Hematopoietic multipotent progenitor cell treated with erythropoietin and hydrocortisone succinate and interleukin-3 and kit ligand, for 6 days (in vitro differentiated cells): Measurements from ENCODE around the gene TTC31.

Source experiments
- DNase-seq: peaks from one replicate; pipeline ENCODE4 v3.0.0-alpha.2; 2015

Gene TTC31

GRCh38 chr2:74505448-74506246 is 22.8 kb downstream of the TTC31 start:
- no peak for DNase-seq

GRCh38 chr2:74507145-74507925 is 24.5 kb downstream of the TTC31 start, which contains the start of gene PCGF1:
Gene PCGF1 (minus strand): TSS chr2:74507695. CDS start chr2:74507668, 27 bp downstream.
- peak; percentile 99 for DNase-seq

GRCh38 chr2:74507926-74508520 is 25.1 kb downstream of the TTC31 start:
- DNase-seq = peak; percentile 53

GRCh38 chr2:74510272-74510671 is 27.4 kb downstream of the TTC31 start:
- DNase-seq = no peak

DNA sequence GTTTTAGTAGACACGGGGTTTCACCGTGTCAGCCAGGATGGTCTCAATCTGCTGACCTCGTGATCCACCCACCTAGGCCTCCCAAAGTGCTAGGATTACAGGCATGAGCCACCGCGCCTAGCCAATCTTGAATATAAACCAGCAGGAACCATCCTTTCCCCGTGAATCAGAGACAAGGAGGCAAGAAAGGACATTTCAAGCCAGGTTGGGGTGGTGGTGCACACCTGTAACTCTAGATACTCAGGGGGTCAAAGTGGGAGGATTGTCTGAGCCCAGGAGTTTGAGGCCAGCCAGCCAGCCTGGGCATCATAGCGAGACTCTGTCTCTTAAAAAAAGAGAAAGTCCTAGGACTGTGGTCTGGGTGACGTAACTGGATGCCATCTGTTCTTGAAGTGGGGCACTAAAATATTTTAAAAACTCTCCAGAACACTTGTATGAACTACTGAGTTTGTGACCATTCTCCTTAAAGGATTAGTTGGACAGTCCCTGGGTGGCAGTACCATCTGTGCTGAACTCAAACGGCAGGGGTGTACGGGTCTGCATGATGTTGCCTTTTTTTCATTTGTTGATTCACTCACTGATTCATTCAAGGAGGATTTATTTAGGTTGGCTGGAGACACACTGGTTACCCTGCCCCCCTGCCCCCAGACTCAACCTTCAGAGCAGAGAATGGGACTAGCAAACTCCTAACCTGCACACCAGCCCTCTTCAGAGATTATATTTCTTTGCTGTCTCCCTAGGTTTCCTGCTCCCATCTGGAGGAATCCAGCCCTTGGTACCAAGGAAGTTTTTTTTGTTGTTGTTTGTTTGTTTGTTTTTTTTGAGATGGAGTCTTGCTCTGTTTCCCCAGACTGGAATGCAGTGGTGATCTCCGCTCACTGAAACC is 28.5 kb downstream of the TTC31 start:
- no peak for DNase-seq

- no peak for DNase-seq
Observed at GRCh38 chr2:74512744-74513604, 30.1 kb downstream of the TTC31 start.

- no peak for DNase-seq
Observed at GRCh38 chr2:74513605-74514367, 30.9 kb downstream of the TTC31 start.

GRCh38 chr2:74514368-74515270 is 31.7 kb downstream of the TTC31 start, which contains the start of gene TLX2:
Gene TLX2 (plus strand): TSS chr2:74514450. CDS start chr2:74514807, 357 bp downstream.
- no peak for DNase-seq

DNA sequence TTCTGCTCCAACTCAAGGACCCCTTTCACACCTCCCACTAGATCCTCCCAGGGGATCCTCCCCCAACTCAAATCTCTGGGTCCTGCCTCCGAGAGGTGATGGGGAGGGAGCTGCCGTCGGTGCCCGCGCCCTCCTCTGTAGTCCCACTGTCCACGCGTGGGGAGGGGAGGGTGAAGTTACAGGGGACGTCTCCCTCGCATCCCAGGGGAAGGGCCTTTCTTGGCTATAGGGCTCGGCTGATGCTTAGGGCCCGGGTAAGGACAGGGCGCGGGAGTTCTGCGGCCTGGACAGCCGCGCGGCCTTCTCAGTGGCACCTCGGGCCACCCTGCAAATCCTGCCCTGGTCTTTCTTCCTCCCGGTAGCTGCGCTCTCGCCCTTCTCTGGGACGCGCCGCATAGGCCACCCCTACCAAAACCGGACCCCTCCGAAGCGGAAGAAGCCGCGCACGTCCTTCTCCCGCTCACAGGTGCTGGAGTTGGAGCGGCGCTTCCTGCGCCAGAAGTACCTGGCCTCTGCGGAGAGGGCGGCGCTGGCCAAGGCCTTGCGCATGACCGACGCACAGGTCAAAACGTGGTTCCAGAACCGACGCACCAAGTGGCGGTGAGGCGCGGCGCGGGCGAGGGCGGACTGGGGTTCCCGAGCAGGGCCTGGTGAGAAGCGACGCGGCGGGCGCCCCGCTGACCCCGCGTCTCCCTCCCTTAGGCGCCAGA is 32.5 kb downstream of the TTC31 start:
- DNase-seq = no peak

GRCh38 chr2:74515981-74516633 is 33.2 kb downstream of the TTC31 start:
- peak; percentile 88 for DNase-seq

- DNase-seq = no peak
Observed at GRCh38 chr2:74516650-74517049, 33.8 kb downstream of the TTC31 start.

DNA sequence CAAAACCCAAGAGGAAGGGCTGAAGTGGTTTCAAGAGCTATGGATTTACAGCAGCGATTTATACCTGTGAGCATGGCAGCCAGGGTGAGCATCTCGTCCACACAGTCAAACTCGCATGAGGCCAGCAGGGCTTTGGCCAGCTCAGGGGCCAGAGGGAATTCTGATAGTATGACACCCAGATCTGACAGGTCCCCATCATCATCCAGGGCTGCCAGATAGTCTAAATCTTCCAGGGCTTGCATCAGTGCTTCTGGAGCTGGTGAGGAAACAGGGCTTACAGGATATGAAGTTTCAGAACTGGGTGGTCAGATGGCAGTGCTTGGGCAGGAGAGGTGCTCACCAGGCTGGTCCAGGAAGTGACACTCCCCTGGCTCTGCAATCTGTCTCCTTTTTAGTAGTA is 39.6 kb downstream of the TTC31 start:
- DNase-seq = no peak

- no peak for DNase-seq
Observed at GRCh38 chr2:74524005-74524404, 41.1 kb downstream of the TTC31 start.

DNA sequence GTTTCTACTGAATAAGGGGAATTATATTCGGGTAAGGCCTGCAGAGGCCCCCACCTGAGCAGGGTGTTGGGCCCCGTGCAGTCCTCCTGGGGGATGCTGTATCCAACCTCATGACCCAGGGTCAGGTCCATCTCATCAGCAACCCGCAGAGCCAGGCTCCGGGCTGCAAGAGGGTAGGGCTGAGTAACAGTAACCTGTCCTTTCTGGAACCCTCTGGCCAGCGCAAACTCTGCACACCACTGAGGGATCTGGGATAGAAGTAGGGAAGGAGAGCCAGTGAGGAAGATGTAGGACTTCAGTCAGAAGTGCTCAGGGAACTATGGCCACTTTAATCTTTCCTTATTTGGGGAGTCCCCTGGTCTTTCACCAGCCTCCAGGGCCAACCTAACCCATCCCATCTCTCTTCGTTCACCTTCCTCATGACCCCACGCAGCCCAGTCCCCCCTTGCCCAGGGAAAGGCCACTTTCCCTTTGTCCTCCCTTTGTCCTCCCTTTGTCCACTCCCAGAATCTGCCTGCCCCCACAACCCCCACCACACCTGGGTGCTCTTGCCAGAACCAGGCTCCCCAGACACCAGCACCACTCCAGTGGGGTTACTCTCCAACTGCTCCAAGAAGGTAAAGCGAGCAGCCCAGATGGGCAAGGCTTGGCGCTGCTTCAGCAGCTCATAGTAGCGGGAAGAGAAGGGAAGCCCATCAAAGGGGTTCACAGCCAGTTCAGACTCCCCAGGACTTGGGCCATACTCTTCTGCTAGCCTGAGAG is 42.3 kb downstream of the TTC31 start:
- no peak for DNase-seq

DNA sequence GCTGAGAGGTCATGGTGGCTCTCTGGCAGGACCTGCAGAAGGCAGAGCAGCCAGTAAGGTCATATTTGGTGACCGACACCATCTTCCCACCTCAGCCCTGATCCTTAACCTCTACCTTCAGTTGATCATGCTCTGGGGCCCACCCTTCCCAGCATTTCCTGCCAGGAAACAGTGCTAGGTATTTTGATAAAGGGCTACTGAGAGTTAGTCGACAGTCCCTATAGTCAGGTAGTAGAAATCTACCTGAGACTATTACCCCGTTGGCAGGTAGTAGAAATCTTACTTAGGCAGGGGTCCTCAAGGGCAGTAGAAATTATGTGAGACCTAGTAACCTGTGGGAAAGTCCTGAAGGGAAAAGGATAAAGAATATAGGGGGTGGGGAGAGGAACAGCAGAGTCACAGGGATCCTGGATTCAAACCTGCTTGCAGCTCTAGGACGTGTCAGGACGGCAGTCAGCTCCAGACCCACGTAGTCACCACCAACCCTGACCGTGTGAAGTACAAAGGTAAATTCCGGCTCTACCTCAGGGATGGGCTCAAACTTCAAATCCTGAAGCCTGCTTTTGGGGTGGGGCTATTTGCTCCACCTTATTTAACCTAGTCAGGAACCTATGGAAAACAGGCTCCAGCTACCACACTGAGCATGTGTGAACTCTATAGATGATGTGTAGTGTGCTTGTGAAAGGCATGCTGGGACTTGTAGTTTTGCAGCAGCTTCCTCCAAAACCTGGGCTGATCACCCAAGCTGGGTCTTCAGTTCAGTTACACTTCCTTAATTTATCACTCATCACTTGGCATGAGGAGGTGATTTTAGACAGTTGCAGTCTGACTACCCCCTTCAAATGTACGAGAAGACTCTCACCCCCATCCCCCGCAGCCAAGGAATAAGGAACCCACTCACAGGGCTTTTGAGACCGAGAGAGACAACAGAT is 43.1 kb downstream of the TTC31 start, which contains the start of gene DQX1:
Gene DQX1, minus strand, starts transcription at position 515 of the 932 bp plus-strand sequence. Its CDS starts 502 bp downstream, at position 13.
- DNase-seq = peak; percentile 74

DNA sequence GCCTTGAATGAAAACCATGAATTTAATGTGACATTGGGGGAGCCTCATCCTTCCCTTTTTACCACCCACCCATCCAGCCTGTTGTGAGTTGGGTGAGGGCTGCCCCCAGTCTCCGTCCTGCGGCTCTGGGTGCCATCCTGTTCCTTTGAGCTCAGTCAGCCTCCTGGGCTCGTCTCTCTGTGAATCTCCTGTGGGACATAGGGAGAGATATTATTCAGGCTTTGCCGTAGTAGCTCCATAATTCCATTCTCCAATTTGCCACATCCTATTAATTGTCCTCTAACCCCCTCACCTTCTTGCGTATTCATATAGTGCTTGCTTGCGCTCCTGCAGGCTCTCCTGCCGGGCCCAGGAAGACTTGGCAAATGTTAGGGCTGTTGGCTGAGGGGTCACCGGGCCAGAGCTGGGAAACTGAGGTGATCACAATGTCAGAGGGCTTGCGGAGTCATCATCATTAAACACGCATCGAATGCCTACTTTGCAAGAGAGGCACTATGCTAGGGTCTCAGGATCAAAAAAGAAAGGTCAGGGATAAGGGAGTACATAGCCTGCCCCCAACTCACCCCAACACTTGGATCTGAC is 43.9 kb downstream of the TTC31 start:
- no peak for DNase-seq
